SK-N-MC (cell line): Measurements from ENCODE around the gene HID1.

Experiments
- DNase-seq: peaks from one replicate; pipeline ENCODE4 v3.0.0-alpha.2; 2011; ENCODE audit warnings: low read depth, low spot score
- H3K27ac ChIP-seq: fragments of 200-600 bp; sonication (generic); 2 replicates; pipeline ENCODE4 v1.5.1; 2016; ENCODE audit warnings: mixed run types
- H3K36me3 ChIP-seq: fragments of 200-600 bp; sonication (generic); 2 replicates; pipeline ENCODE4 v1.6.1; 2017; ENCODE audit warnings: antibody characterized with exemption, low read length, mixed read lengths; ENCODE audit not compliant: insufficient read depth
- H3K4me3 ChIP-seq: fragments of 200-600 bp; sonication (generic); 2 replicates; pipeline ENCODE4 v1.5.1; 2016
- H3K9ac ChIP-seq: fragments of 200-600 bp; sonication (generic); 2 replicates; pipeline ENCODE4 v1.8.0; 2017; ENCODE audit warnings: mixed run types, mixed read lengths; ENCODE audit not compliant: insufficient read length
- H3K9me3 ChIP-seq: fragments of 200-600 bp; sonication (generic); 2 replicates; pipeline ENCODE4 v1.6.1; 2017; ENCODE audit warnings: low read depth, mild to moderate bottlenecking, antibody characterized with exemption, low read length, moderate library complexity, mixed read lengths
- EZH2 ChIP-seq: fragments of 200-600 bp; sonication (generic); IDR thresholded peaks from one replicate; pipeline ENCODE4 v1.6.1; 2017; ENCODE audit warnings: antibody characterized with exemption
- FOXP2 ChIP-seq: optimal IDR thresholded peaks from 2 replicates; pipeline ENCODE3; 2011; ENCODE audit warnings: mild to moderate bottlenecking, moderate library complexity; ENCODE audit not compliant: insufficient read depth; ENCODE audit errors: extremely low read length, control extremely low read depth
- POLR2AphosphoS5 ChIP-seq: IDR thresholded peaks from 2 replicates; pipeline ENCODE4 v1.6.1; 2012; ENCODE audit warnings: mild to moderate bottlenecking, low read depth, low read length, borderline replicate concordance

Gene HID1

GRCh38 chr17:74903034-74903433, 69.5 kb downstream of the HID1 start:
- no peak overlapping the region for H3K9ac ChIP-seq
- H3K4me3 ChIP-seq, result no peak overlapping the region
- H3K27ac ChIP-seq, result no peak overlapping the region
- no peaks in the 10 kb centered on the region for H3K9me3 ChIP-seq
- no peak for TF ChIP-seq POLR2AphosphoS5
- TF ChIP-seq EZH2, result no peak
- no peak for TF ChIP-seq FOXP2
- H3K36me3 ChIP-seq, result no peaks in the 10 kb centered on the region
- DNase-seq, result no peak

GRCh38 chr17:74901353-74902135, 71.0 kb downstream of the HID1 start:
- Histone ChIP-seq H3K9me3 (no peaks in the 10 kb centered on the region), H3K4me3 (no peak overlapping the region), H3K27ac (no peak overlapping the region), H3K9ac (no peak overlapping the region), H3K36me3 (no peaks in the 10 kb centered on the region)
- no peak for TF ChIP-seq FOXP2
- TF ChIP-seq EZH2, result no peak
- TF ChIP-seq POLR2AphosphoS5, result no peak
- DNase-seq, result no peak
